PC-3 (cell line): ENCODE measurements around the gene GIGYF2. TPM values are rescaled to one million over a fixed set of nuclear protein-coding genes. Genes with fewer than 3 reads are reported as not detected.

Experiments
- ATAC-seq: fragments of 200-7000 bp; cut with Tn5 transposase; 2 replicates; pipeline ENCODE4 v1.9.1; 2020; ENCODE audit warnings: mild to moderate bottlenecking, moderate library complexity
- BruUV-seq: library from RNA; stranded (reverse); fragments of 400-500 nt; replicated peaks from 2 replicates; lab custom pipeline; 2021; lab: Mats Ljungman, UMichigan
- CTCF ChIA-PET: fragments of 300-600 bp; sonication (Branson Sonifier 250); formaldehyde crosslinking; loops from one replicate; lab custom pipeline; 2022; ENCODE audit warnings: antibody characterized with exemption; lab: Charles Lee
- POLR2A ChIA-PET: fragments of 300-600 bp; sonication (Branson Sonifier 250); formaldehyde crosslinking; loops from one replicate; lab custom pipeline; 2022; ENCODE audit warnings: antibody characterized with exemption; ENCODE audit not compliant: unreplicated experiment; lab: Charles Lee
- DNase-seq: peaks from one replicate; pipeline ENCODE4 v3.0.0-alpha.2; 2015
- H2AFZ ChIP-seq: fragments of 300-600 bp; sonication (generic); 2 replicates; pipeline ENCODE4 v1.6.0; 2016; ENCODE audit warnings: antibody characterized with exemption, low read length
- H3F3A ChIP-seq: fragments of 300-600 bp; sonication (generic); one replicate; pipeline ENCODE4 v1.6.0; 2017; ENCODE audit warnings: antibody characterized with exemption, low read length, control low read depth, mild to moderate bottlenecking; ENCODE audit not compliant: unreplicated experiment
- H3K27ac ChIP-seq: fragments of 300-600 bp; sonication (generic); 2 replicates; pipeline ENCODE4 v1.5.1; 2016; ENCODE audit warnings: mild to moderate bottlenecking, low read length
- H3K27me3 ChIP-seq: fragments of 300-600 bp; sonication (generic); 2 replicates; pipeline ENCODE4 v1.6.1; 2016; ENCODE audit warnings: low read length, mixed read lengths
- H3K36me3 ChIP-seq: fragments of 300-600 bp; sonication (generic); 2 replicates; pipeline ENCODE4 v1.6.1; 2016; ENCODE audit warnings: low read depth, mixed run types, low read length, mixed read lengths
- H3K4me1 ChIP-seq: fragments of 300-600 bp; sonication (generic); 2 replicates; pipeline ENCODE4 v1.5.1; 2016; ENCODE audit warnings: low read length; ENCODE audit not compliant: insufficient read depth
- H3K4me2 ChIP-seq: fragments of 300-600 bp; sonication (generic); 2 replicates; pipeline ENCODE4 v1.6.0; 2016; ENCODE audit warnings: low read length
- H3K4me3 ChIP-seq: fragments of 300-600 bp; sonication (generic); 2 replicates; pipeline ENCODE4 v1.5.1; 2016; ENCODE audit warnings: mild to moderate bottlenecking, low read length, mixed read lengths
- H3K79me2 ChIP-seq: fragments of 300-600 bp; sonication (generic); 2 replicates; pipeline ENCODE4 v1.6.1; 2017; ENCODE audit warnings: low read length, mixed read lengths
- H3K9ac ChIP-seq: fragments of 300-600 bp; sonication (generic); 2 replicates; pipeline ENCODE4 v1.6.0; 2016; ENCODE audit warnings: mild to moderate bottlenecking, low read length
- H3K9me2 ChIP-seq: fragments of 300-600 bp; sonication (generic); replicated peaks from 2 replicates; pipeline ENCODE4 v1.6.1; 2016; ENCODE audit warnings: mixed run types, low read length, mixed read lengths
- H3K9me3 ChIP-seq: fragments of 300-600 bp; sonication (generic); 2 replicates; pipeline ENCODE4 v1.6.1; 2016; ENCODE audit warnings: low read length, mixed read lengths
- H4K20me1 ChIP-seq: fragments of 300-600 bp; sonication (generic); 2 replicates; pipeline ENCODE4 v1.6.1; 2016; ENCODE audit warnings: low read length, mixed read lengths
- EZH2 ChIP-seq: fragments of 300-600 bp; sonication (generic); IDR thresholded peaks from one replicate; pipeline ENCODE4 v1.6.1; 2017; ENCODE audit warnings: antibody characterized with exemption, mild to moderate bottlenecking, low read length; ENCODE audit not compliant: unreplicated experiment
- EZH2phosphoT487 ChIP-seq: fragments of 300-600 bp; sonication (generic); IDR thresholded peaks from 2 replicates; pipeline ENCODE4 v1.6.1; 2018; ENCODE audit warnings: mild to moderate bottlenecking, antibody characterized with exemption, low read length, borderline replicate concordance
- intact Hi-C: fragments of 100-400 bp; cut with micrococcal nuclease; formaldehyde crosslinking; loops from 2 replicates; pipeline ENCODE4 v1.9.0; 2023
- total RNA-seq: library from RNA; depleted of rRNA; stranded (reverse); fragments of >200 nt; gene quantifications from 2 replicates; pipeline ENCODE4 v1.2.3, GENCODE V29; 2014
- TF ChIP-seq, protein P1 (sequence below): fragments of 300-600 bp; sonication (generic); conservative IDR thresholded peaks from 2 replicates; pipeline ENCODE4 v1.5.1; 2017; ENCODE audit warnings: antibody characterized with exemption, low read depth, mild to moderate bottlenecking, low read length

GIGYF2 gene
- total RNA-seq, 1 experiment from 2014 or later, result 41.3 TPM

- ATAC-seq (no peak), DNase-seq (no peak)
- H3F3A ChIP-seq, result no peaks in the 10 kb centered on the region
- POLR2A ChIA-PET, result no interaction called here
- H3K79me2 ChIP-seq, result no peaks in the 10 kb centered on the region
- no TSS peak for BruUV-seq
- no peak overlapping the region for H3K4me2 ChIP-seq
- H4K20me1 ChIP-seq, result no peaks in the 10 kb centered on the region
- CTCF ChIA-PET, result no interaction called here
- TF ChIP-seq, protein P1, sequence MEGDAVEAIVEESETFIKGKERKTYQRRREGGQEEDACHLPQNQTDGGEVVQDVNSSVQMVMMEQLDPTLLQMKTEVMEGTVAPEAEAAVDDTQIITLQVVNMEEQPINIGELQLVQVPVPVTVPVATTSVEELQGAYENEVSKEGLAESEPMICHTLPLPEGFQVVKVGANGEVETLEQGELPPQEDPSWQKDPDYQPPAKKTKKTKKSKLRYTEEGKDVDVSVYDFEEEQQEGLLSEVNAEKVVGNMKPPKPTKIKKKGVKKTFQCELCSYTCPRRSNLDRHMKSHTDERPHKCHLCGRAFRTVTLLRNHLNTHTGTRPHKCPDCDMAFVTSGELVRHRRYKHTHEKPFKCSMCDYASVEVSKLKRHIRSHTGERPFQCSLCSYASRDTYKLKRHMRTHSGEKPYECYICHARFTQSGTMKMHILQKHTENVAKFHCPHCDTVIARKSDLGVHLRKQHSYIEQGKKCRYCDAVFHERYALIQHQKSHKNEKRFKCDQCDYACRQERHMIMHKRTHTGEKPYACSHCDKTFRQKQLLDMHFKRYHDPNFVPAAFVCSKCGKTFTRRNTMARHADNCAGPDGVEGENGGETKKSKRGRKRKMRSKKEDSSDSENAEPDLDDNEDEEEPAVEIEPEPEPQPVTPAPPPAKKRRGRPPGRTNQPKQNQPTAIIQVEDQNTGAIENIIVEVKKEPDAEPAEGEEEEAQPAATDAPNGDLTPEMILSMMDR, result no peak
- TF ChIP-seq EZH2 (no peak), EZH2phosphoT487 (no peak)
- H3K9ac ChIP-seq, result no peak overlapping the region
- H3K27ac ChIP-seq, result no peak overlapping the region
- no peaks in the 10 kb centered on the region for H3K27me3 ChIP-seq
- H3K4me3 ChIP-seq, result no peak overlapping the region
- no peaks in the 10 kb centered on the region for H3K4me1 ChIP-seq
- intact Hi-C loops, result no loop called here
- no peaks in the 10 kb centered on the region for H3K9me2 ChIP-seq
- no peaks in the 10 kb centered on the region for H3K9me3 ChIP-seq
- 0 out of 2 replicates have a peak, but pooled peaks cover 3% of the 10 kb centered on the region for H3K36me3 ChIP-seq
- H2AFZ ChIP-seq, result no peak overlapping the region
Measured at GRCh38 chr2:232865165-232865564, 168.0 kb downstream of the GIGYF2 start.

- H3K36me3 ChIP-seq, result 0 out of 2 replicates have a peak, but pooled peaks cover 3% of the 10 kb centered on the region
- H3K4me3 ChIP-seq, result no peak overlapping the region
- no TSS peak for BruUV-seq
- H3K9me2 ChIP-seq, result no peaks in the 10 kb centered on the region
- no peaks in the 10 kb centered on the region for H3K79me2 ChIP-seq
- H3K9ac ChIP-seq, result no peak overlapping the region
- DNase-seq (no peak), ATAC-seq (no peak)
- no peak overlapping the region for H3K4me2 ChIP-seq
- ChIA-PET POLR2A (interaction anchor here (0.6 kb wide), 1 partner anchor 65 kb away, joined by 6 read pairs; no protein-coding TSS in a partner anchor), CTCF (interaction anchor here (0.8 kb wide), 1 partner anchor 163 kb away, joined by 3 read pairs; no protein-coding TSS in a partner anchor)
- H4K20me1 ChIP-seq, result no peaks in the 10 kb centered on the region
- H3K9me3 ChIP-seq, result no peaks in the 10 kb centered on the region
- intact Hi-C loops, result no loop called here
- H3K27ac ChIP-seq, result no peak overlapping the region
- no peak for TF ChIP-seq EZH2
- TF ChIP-seq EZH2phosphoT487, result no peak
- TF ChIP-seq, protein P1, result no peak
- H2AFZ ChIP-seq, result no peak overlapping the region
- no peaks in the 10 kb centered on the region for H3K27me3 ChIP-seq
- H3K4me1 ChIP-seq, result no peaks in the 10 kb centered on the region
- H3F3A ChIP-seq, result no peaks in the 10 kb centered on the region
Measured at GRCh38 chr2:232866104-232866503, 169.0 kb downstream of the GIGYF2 start.

GRCh38 chr2:232869138-232870017 is 172.2 kb downstream of the GIGYF2 start:
- H3K4me1 ChIP-seq, result no peaks in the 10 kb centered on the region
- H3K9me2 ChIP-seq, result no peaks in the 10 kb centered on the region
- H3K27ac ChIP-seq, result no peak overlapping the region
- no peaks in the 10 kb centered on the region for H3K27me3 ChIP-seq
- no peaks in the 10 kb centered on the region for H3K36me3 ChIP-seq
- no peaks in the 10 kb centered on the region for H3K79me2 ChIP-seq
- TF ChIP-seq, protein P1, result no peak
- TF ChIP-seq EZH2phosphoT487, result no peak
- no peak for TF ChIP-seq EZH2
- no peaks in the 10 kb centered on the region for H3K9me3 ChIP-seq
- ATAC-seq, result no peak
- no peak overlapping the region for H3K9ac ChIP-seq
- BruUV-seq, result no TSS peak
- CTCF ChIA-PET, result no interaction called here
- no peak overlapping the region for H3K4me3 ChIP-seq
- DNase-seq, result no peak
- no peaks in the 10 kb centered on the region for H4K20me1 ChIP-seq
- POLR2A ChIA-PET, result no interaction called here
- no peaks in the 10 kb centered on the region for H3F3A ChIP-seq
- no peak overlapping the region for H2AFZ ChIP-seq
- H3K4me2 ChIP-seq, result no peak overlapping the region
- intact Hi-C loops, result loop anchor here (10.0 kb wide), 1 partner anchor 185 kb away; no protein-coding TSS in a partner anchor
